CD14-positive monocyte (primary cell): ENCODE results near the gene CFL1. TPM values are rescaled to one million over a fixed set of nuclear protein-coding genes. Genes with fewer than 3 reads are reported as not detected.
"Not testable (repeated sequence)": the region's sequence is repeated elsewhere in the genome, so short reads cannot be mapped to it uniquely, and the experiment has no call there.

Experiments used
- DNase-seq, 3 donors: peaks; one replicate each; pipeline ENCODE4 v3.0.0-alpha.2; 2011 to 2022
- H2AFZ ChIP-seq: 2 replicates; pipeline ENCODE4 v1.6.0; 2012; ENCODE audit warnings: mild to moderate bottlenecking, low read depth, low read length, inconsistent platforms; ENCODE audit not compliant: insufficient read depth, poor library complexity, severe bottlenecking
- H3K27ac ChIP-seq, 2 donors: 1 replicate in 1 of 2; 2 replicates in 1 of 2; pipeline ENCODE4 v1.5.1; 2012 to 2013; ENCODE audit warnings: low read length in 2 of 2, control low read depth in 1 of 2, inconsistent platforms in 1 of 2, low read depth in 1 of 2, mild to moderate bottlenecking in 1 of 2
- H3K27me3 ChIP-seq, 2 donors: one replicate each; pipeline versions ENCODE4 v1.6.0 to v1.6.1; 2011 to 2013; ENCODE audit warnings: low read length in 2 of 2; ENCODE audit not compliant: control insufficient read depth in 2 of 2, insufficient read depth in 2 of 2
- H3K36me3 ChIP-seq, 2 donors: replicated peaks in 1 of 2; 1 replicate in 1 of 2; 2 replicates in 1 of 2; pipeline versions ENCODE4 v1.5.1 to v1.6.1; 2012 to 2013; ENCODE audit warnings: low read length in 2 of 2, control low read depth in 1 of 2, inconsistent platforms in 1 of 2, mild to moderate bottlenecking in 1 of 2; ENCODE audit not compliant: insufficient read depth in 2 of 2, control insufficient read depth in 1 of 2
- H3K4me1 ChIP-seq, 2 donors: 1 replicate in 1 of 2; 2 replicates in 1 of 2; pipeline versions ENCODE4 v1.5.1 to v1.6.1; 2012 to 2013; ENCODE audit warnings: low read length in 2 of 2, control low read depth in 1 of 2, inconsistent platforms in 1 of 2, mild to moderate bottlenecking in 1 of 2, moderate library complexity in 1 of 2; ENCODE audit not compliant: insufficient read depth in 2 of 2, control insufficient read depth in 1 of 2
- H3K4me2 ChIP-seq: replicated peaks from 2 replicates; pipeline ENCODE3; 2012; ENCODE audit warnings: low read length, moderate library complexity, mild to moderate bottlenecking; ENCODE audit not compliant: poor library complexity, severe bottlenecking; ENCODE audit errors: extremely low read depth
- H3K4me3 ChIP-seq, 3 experiments: fragments of 200-600 bp in 1 of 3; sonication (generic) in 1 of 3; replicated peaks in 1 of 3; 1 replicate in 2 of 3; 2 replicates in 1 of 3; pipeline ENCODE4 v1.5.1; 2011 to 2013; ENCODE audit warnings: low read length in 3 of 3, mild to moderate bottlenecking in 3 of 3, control low read depth in 2 of 3, low read depth in 2 of 3, inconsistent platforms in 1 of 3, moderate library complexity in 1 of 3
- H3K79me2 ChIP-seq: 2 replicates; pipeline ENCODE4 v1.6.0; 2012; ENCODE audit warnings: mild to moderate bottlenecking, control low read depth, inconsistent platforms, low read length, moderate library complexity; ENCODE audit not compliant: insufficient read depth
- H3K9ac ChIP-seq: 2 replicates; pipeline ENCODE4 v1.6.0; 2017; ENCODE audit warnings: low read length, mild to moderate bottlenecking; ENCODE audit not compliant: insufficient read depth, poor library complexity, severe bottlenecking
- H3K9me3 ChIP-seq, 2 donors: replicated peaks in 1 of 2; 1 replicate in 1 of 2; 2 replicates in 1 of 2; pipeline versions ENCODE4 v1.5.1 to v1.6.1; 2012 to 2013; ENCODE audit warnings: low read length in 2 of 2, control low read depth in 1 of 2; ENCODE audit not compliant: control insufficient read depth in 1 of 2, insufficient read depth in 1 of 2
- H4K20me1 ChIP-seq: 2 replicates; pipeline ENCODE4 v1.6.0; 2012; ENCODE audit warnings: mild to moderate bottlenecking, low read length, control low read depth, moderate library complexity; ENCODE audit not compliant: insufficient read depth
- H3K27ac Mint-ChIP-seq, 7 donors: one replicate each; pipeline ENCODE4 v1.8.0; 2020; ENCODE audit warnings: mild to moderate bottlenecking in 7 of 7, mixed read lengths in 7 of 7, moderate library complexity in 6 of 7, inconsistent platforms in 2 of 7
- H3K27me3 Mint-ChIP-seq, 3 donors: one replicate each; pipeline ENCODE4 v1.8.0; 2021 to 2022; ENCODE audit warnings: low read depth in 3 of 3, mild to moderate bottlenecking in 3 of 3, mixed read lengths in 3 of 3, moderate library complexity in 3 of 3, inconsistent platforms in 1 of 3
- H3K36me3 Mint-ChIP-seq, 2 donors: one replicate each; pipeline ENCODE4 v1.8.0; 2020; ENCODE audit warnings: mixed read lengths in 2 of 2, inconsistent platforms in 1 of 2, mild to moderate bottlenecking in 1 of 2
- H3K4me1 Mint-ChIP-seq: one replicate; pipeline ENCODE4 v1.8.0; 2020; ENCODE audit warnings: mild to moderate bottlenecking, mixed read lengths
- H3K4me3 Mint-ChIP-seq, 2 donors: one replicate each; pipeline ENCODE4 v1.8.0; 2020; ENCODE audit warnings: mild to moderate bottlenecking in 2 of 2, mixed read lengths in 2 of 2, moderate library complexity in 1 of 2
- H3K9me3 Mint-ChIP-seq, 7 donors: one replicate each; pipeline ENCODE4 v1.8.0; 2020 to 2022; ENCODE audit warnings: mixed read lengths in 7 of 7, mild to moderate bottlenecking in 6 of 7, moderate library complexity in 6 of 7, inconsistent platforms in 2 of 7
- WGBS: methylation state at CpG from one replicate; pipeline ENCODE4 v1.1.5; 2013; ENCODE audit warnings: missing lambda C conversion rate; ENCODE audit not compliant: insufficient coverage; 5-methylcytosine and 5-hydroxymethylcytosine counted together
- intact Hi-C, 2 donors: fragments of 100-400 bp; cut with micrococcal nuclease; formaldehyde crosslinking; loops; one replicate each; pipeline versions ENCODE4 v1.15.0 to v1.15.1; 2023
- polyA plus RNA-seq, 3 donors: library from polyadenylated mRNA; depleted of rRNA in 1 of 3; unstranded in 2 of 3; stranded (reverse) in 1 of 3; fragments of 300-500 nt in 2 of 3; fragments of >200 nt in 1 of 3; fragmentation: Illumina TruSeq in 2 of 3; gene quantifications; 1 replicate in 2 of 3; 2 replicates in 1 of 3; pipeline ENCODE4 v1.2.3, GENCODE V29; 2012 to 2021
- TF ChIP-seq, protein P1 (sequence below): fragments of 200-600 bp; IDR thresholded peaks from one replicate; pipeline ENCODE4 v1.8.0; 2022; ENCODE audit warnings: antibody characterized with exemption, mild to moderate bottlenecking

CFL1 gene
- polyA plus RNA-seq, 3 donors, result 1,281 to 2,233 (median 1,889) TPM

GRCh38 chr11:65849366-65849765 lies 8.6 kb downstream of the CFL1 start:
- no peaks in the 10 kb centered on the region for H3K27me3 ChIP-seq
- Mint-ChIP-seq H3K27ac (peak overlapping the region in 1 of 7 donors; percentile 3), H3K4me1 (peaks cover 17% of the 10 kb centered on the region), H3K27me3 (peaks cover 0 to 5% (median 0%) of the 10 kb centered on the region in 3 donors), H3K36me3 (peaks cover 24 to 34% of the 10 kb centered on the region in 2 donors), H3K9me3 (peaks cover 0 to 10% (median 8%) of the 10 kb centered on the region in 7 donors), H3K4me3 (no peak overlapping the region)
- no peak overlapping the region for H3K9ac ChIP-seq
- peaks cover 4 to 8% of the 10 kb centered on the region in 2 donors for H3K9me3 ChIP-seq
- 83% methylated on average over 6 of the region's 8 CpGs for WGBS
- no peak for DNase-seq
- no peak overlapping the region for H3K27ac ChIP-seq
- H3K4me2 ChIP-seq, result no peak overlapping the region
- TF ChIP-seq, protein P1, sequence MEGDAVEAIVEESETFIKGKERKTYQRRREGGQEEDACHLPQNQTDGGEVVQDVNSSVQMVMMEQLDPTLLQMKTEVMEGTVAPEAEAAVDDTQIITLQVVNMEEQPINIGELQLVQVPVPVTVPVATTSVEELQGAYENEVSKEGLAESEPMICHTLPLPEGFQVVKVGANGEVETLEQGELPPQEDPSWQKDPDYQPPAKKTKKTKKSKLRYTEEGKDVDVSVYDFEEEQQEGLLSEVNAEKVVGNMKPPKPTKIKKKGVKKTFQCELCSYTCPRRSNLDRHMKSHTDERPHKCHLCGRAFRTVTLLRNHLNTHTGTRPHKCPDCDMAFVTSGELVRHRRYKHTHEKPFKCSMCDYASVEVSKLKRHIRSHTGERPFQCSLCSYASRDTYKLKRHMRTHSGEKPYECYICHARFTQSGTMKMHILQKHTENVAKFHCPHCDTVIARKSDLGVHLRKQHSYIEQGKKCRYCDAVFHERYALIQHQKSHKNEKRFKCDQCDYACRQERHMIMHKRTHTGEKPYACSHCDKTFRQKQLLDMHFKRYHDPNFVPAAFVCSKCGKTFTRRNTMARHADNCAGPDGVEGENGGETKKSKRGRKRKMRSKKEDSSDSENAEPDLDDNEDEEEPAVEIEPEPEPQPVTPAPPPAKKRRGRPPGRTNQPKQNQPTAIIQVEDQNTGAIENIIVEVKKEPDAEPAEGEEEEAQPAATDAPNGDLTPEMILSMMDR, result no peak
- peaks cover 12% of the 10 kb centered on the region for H3K79me2 ChIP-seq
- no peak overlapping the region for H2AFZ ChIP-seq
- intact Hi-C loops, result no loop called here
- peaks cover 49% of the 10 kb centered on the region for H4K20me1 ChIP-seq
- no peaks in the 10 kb centered on the region for H3K4me1 ChIP-seq
- H3K36me3 ChIP-seq, result peaks cover 24 to 39% of the 10 kb centered on the region in 2 donors
- no peak overlapping the region for H3K4me3 ChIP-seq

DNA sequence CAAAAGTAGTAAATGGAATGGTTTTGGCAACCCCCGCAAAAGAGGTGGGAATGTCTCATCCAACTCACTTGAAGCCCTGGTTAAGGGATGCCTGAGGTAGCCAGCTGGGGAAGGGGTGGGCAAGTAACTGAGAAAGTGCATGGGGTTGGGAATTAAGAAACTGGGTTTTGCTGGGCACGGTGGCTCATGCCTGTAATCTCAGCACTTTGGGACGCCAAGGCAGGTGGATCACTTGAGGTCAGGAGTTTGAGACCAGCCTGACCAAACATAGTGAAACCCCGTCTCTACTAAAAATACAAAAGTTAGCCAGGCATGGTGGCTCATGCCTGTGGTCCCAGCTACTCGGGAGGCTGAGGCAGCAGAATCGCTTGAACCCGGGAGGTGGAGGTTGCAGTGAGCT lies 9.3 kb downstream of the CFL1 start:
- Mint-ChIP-seq H3K4me1 (peaks cover 11% of the 10 kb centered on the region), H3K36me3 (peaks cover 17 to 27% of the 10 kb centered on the region in 2 donors)
- H3K4me1 ChIP-seq, H3K4me3 Mint-ChIP-seq, DNase-seq, H3K27me3 Mint-ChIP-seq, H3K27ac ChIP-seq, H3K9ac ChIP-seq, H3K9me3 ChIP-seq, H3K79me2 ChIP-seq, H3K27me3 ChIP-seq, H3K9me3 Mint-ChIP-seq, H3K4me2 ChIP-seq, intact Hi-C loops, H2AFZ ChIP-seq, H3K4me3 ChIP-seq, H3K27ac Mint-ChIP-seq: not testable (repeated sequence)
- WGBS, result 80% methylated on average over 1 of the region's 7 CpGs
- Histone ChIP-seq H4K20me1 (peaks cover 42% of the 10 kb centered on the region), H3K36me3 (peaks cover 18 to 32% of the 10 kb centered on the region in 2 donors)
